H9 (cell line): Measurements from ENCODE around the gene ZNF385B. TPM values are rescaled to one million over a fixed set of nuclear protein-coding genes. Genes with fewer than 3 reads are reported as not detected.

ENCODE experiments used
- DNase-seq: peaks from one replicate; pipeline ENCODE4 v3.0.0-alpha.2; 2017
- H2AFZ ChIP-seq: one replicate; pipeline ENCODE4 v1.6.1; 2013; ENCODE audit warnings: mild to moderate bottlenecking, low read length, control low read depth, moderate library complexity
- H2AK5ac ChIP-seq: 2 replicates; pipeline ENCODE4 v1.6.1; 2013; ENCODE audit warnings: low read length, control low read depth, mixed read lengths; ENCODE audit not compliant: insufficient read length
- H2BK120ac ChIP-seq: one replicate; pipeline ENCODE4 v1.6.1; 2013; ENCODE audit warnings: low read depth, mild to moderate bottlenecking, low read length, control low read depth, inconsistent platforms; ENCODE audit not compliant: poor library complexity, severe bottlenecking
- H2BK12ac ChIP-seq: 2 replicates; pipeline ENCODE4 v1.6.1; 2013; ENCODE audit warnings: low read length, control low read depth, mixed read lengths, low read depth; ENCODE audit not compliant: insufficient read length
- H2BK15ac ChIP-seq: 2 replicates; pipeline ENCODE4 v1.6.1; 2013; ENCODE audit warnings: low read depth, low read length, control low read depth
- H2BK20ac ChIP-seq: one replicate; pipeline ENCODE4 v1.6.1; 2013; ENCODE audit warnings: low read depth, mild to moderate bottlenecking, low read length, control low read depth, inconsistent platforms; ENCODE audit not compliant: poor library complexity, severe bottlenecking
- H2BK5ac ChIP-seq: 2 replicates; pipeline ENCODE4 v1.6.1; 2013; ENCODE audit warnings: low read length, control low read depth, mixed read lengths; ENCODE audit not compliant: insufficient read length
- H3K14ac ChIP-seq: 2 replicates; pipeline ENCODE4 v1.6.1; 2013; ENCODE audit warnings: low read length, control low read depth; ENCODE audit not compliant: insufficient read depth
- H3K18ac ChIP-seq: 2 replicates; pipeline ENCODE4 v1.6.1; 2013; ENCODE audit warnings: low read depth, mild to moderate bottlenecking, mixed read lengths, low read length, control low read depth; ENCODE audit not compliant: insufficient read length
- H3K23ac ChIP-seq: 2 replicates; pipeline ENCODE4 v1.6.1; 2013; ENCODE audit warnings: low read length, control low read depth, mixed read lengths, low read depth; ENCODE audit not compliant: insufficient read length
- H3K23me2 ChIP-seq: 2 replicates; pipeline ENCODE4 v1.6.1; 2013; ENCODE audit warnings: low read depth, mild to moderate bottlenecking, mixed read lengths, low read length, control low read depth; ENCODE audit not compliant: insufficient read length, poor library complexity, severe bottlenecking
- H3K27ac ChIP-seq: 2 replicates; pipeline ENCODE4 v1.5.1; 2013; ENCODE audit warnings: low read length, control low read depth, mixed read lengths, low read depth; ENCODE audit not compliant: insufficient read length
- H3K27me3 ChIP-seq: 2 replicates; pipeline ENCODE4 v1.6.1; 2013; ENCODE audit warnings: low read length, control low read depth, inconsistent platforms; ENCODE audit not compliant: insufficient read depth
- H3K4ac ChIP-seq: 2 replicates; pipeline ENCODE4 v1.6.1; 2013; ENCODE audit warnings: low read depth, mild to moderate bottlenecking, control low read depth, inconsistent platforms, low read length, moderate library complexity
- H3K4me1 ChIP-seq: 2 replicates; pipeline ENCODE4 v1.6.1; 2013; ENCODE audit warnings: low read length, control low read depth, inconsistent platforms; ENCODE audit not compliant: insufficient read depth
- H3K4me2 ChIP-seq: 2 replicates; pipeline ENCODE4 v1.6.1; 2013; ENCODE audit warnings: low read length, control low read depth, mixed read lengths; ENCODE audit not compliant: insufficient read length, insufficient read depth
- H3K56ac ChIP-seq: 2 replicates; pipeline ENCODE4 v1.6.1; 2013; ENCODE audit warnings: low read depth, mild to moderate bottlenecking, mixed read lengths, low read length, control low read depth; ENCODE audit not compliant: insufficient read length
- H3K79me1 ChIP-seq: 2 replicates; pipeline ENCODE4 v1.6.1; 2013; ENCODE audit warnings: low read depth, mild to moderate bottlenecking, moderate library complexity, low read length, control low read depth, inconsistent platforms; ENCODE audit not compliant: insufficient read depth, poor library complexity, severe bottlenecking
- H3K79me2 ChIP-seq: 2 replicates; pipeline ENCODE4 v1.6.1; 2013; ENCODE audit warnings: low read length, control low read depth, inconsistent platforms; ENCODE audit not compliant: insufficient read depth
- H3K9ac ChIP-seq: 2 replicates; pipeline ENCODE4 v1.6.1; 2013; ENCODE audit warnings: low read length, control low read depth, mixed read lengths; ENCODE audit not compliant: insufficient read length; ENCODE audit errors: extremely low read depth
- H3K9me3 ChIP-seq: one replicate; pipeline ENCODE4 v1.6.1; 2013; ENCODE audit warnings: low read depth, low read length, inconsistent platforms; ENCODE audit not compliant: control insufficient read depth
- H3T11ph ChIP-seq: one replicate; pipeline ENCODE4 v1.6.1; 2013; ENCODE audit warnings: mild to moderate bottlenecking, low read length, control low read depth, inconsistent platforms
- H4K20me1 ChIP-seq: one replicate; pipeline ENCODE4 v1.6.1; 2013; ENCODE audit not compliant: control insufficient read depth, insufficient read length, insufficient read depth
- H4K5ac ChIP-seq: 2 replicates; pipeline ENCODE4 v1.6.1; 2013; ENCODE audit warnings: low read depth, mild to moderate bottlenecking, mixed read lengths, low read length, control low read depth; ENCODE audit not compliant: insufficient read length
- H4K8ac ChIP-seq: replicated peaks from 2 replicates; pipeline ENCODE4 v1.6.1; 2013; ENCODE audit warnings: low read length, control low read depth, mixed read lengths, low read depth; ENCODE audit not compliant: insufficient read length
- H4K91ac ChIP-seq: 2 replicates; pipeline ENCODE4 v1.6.1; 2013; ENCODE audit warnings: low read depth, mild to moderate bottlenecking, moderate library complexity, mixed read lengths, low read length, control low read depth; ENCODE audit not compliant: insufficient read length
- H3K27ac Mint-ChIP-seq, 3 experiments: 2 replicates in 2 of 3; 3 replicates in 1 of 3; pipeline ENCODE4 v1.8.0; 2020 to 2021; ENCODE audit warnings: mixed read lengths in 3 of 3, mild to moderate bottlenecking in 1 of 3, moderate library complexity in 1 of 3
- H3K27me3 Mint-ChIP-seq: 2 replicates; pipeline ENCODE4 v1.8.0; 2021; ENCODE audit warnings: low read depth, mild to moderate bottlenecking, moderate library complexity, mixed read lengths
- H3K36me3 Mint-ChIP-seq, 3 experiments: 2 replicates in 2 of 3; 3 replicates in 1 of 3; pipeline ENCODE4 v1.8.0; 2020 to 2021; ENCODE audit warnings: low read depth in 3 of 3, mixed read lengths in 3 of 3; ENCODE audit not compliant: insufficient read depth in 1 of 3
- H3K4me1 Mint-ChIP-seq, 2 experiments: 2 replicates each; pipeline ENCODE4 v1.8.0; 2020; ENCODE audit warnings: mixed read lengths in 2 of 2
- H3K4me3 Mint-ChIP-seq, 2 experiments: 2 replicates in 1 of 2; 3 replicates in 1 of 2; pipeline ENCODE4 v1.8.0; 2020 to 2021; ENCODE audit warnings: mild to moderate bottlenecking in 2 of 2, mixed read lengths in 2 of 2, moderate library complexity in 1 of 2
- H3K9me3 Mint-ChIP-seq, 2 experiments: 2 replicates in 1 of 2; 3 replicates in 1 of 2; pipeline ENCODE4 v1.8.0; 2020; ENCODE audit warnings: mild to moderate bottlenecking in 2 of 2, mixed read lengths in 2 of 2, moderate library complexity in 1 of 2
- WGBS: extraction: QIAGEN DNeasy Blood & Tissue Kit; methylation state at CpG from one replicate; pipeline ENCODE4 v1.1.7; 2013; ENCODE audit warnings: missing lambda C conversion rate, low lambda C conversion rate, mixed read lengths; ENCODE audit not compliant: insufficient read length; ENCODE audit errors: extremely low coverage; 5-methylcytosine and 5-hydroxymethylcytosine counted together
- long read RNA-seq: library from polyadenylated mRNA; unstranded; transcript quantifications from one replicate; pipeline ENCODE4 v2.0.0, GENCODE V29; 2020
- total RNA-seq: library from RNA; stranded (reverse); gene quantifications from 2 replicates; pipeline ENCODE4 v1.2.1, GENCODE V29; 2021
- TF ChIP-seq, protein P1 (sequence below): fragments of 200-600 bp; sonication (generic); conservative IDR thresholded peaks from 3 replicates; pipeline ENCODE4 v1.8.0; 2021; ENCODE audit warnings: antibody characterized with exemption, mild to moderate bottlenecking

ZNF385B gene
- 2.1 and 3.0 TPM in 2 replicates for total RNA-seq
- long read RNA-seq, partial matches to known transcripts: 4 of 4 reads
- long read RNA-seq, other reads (novel, unspliced or antisense): 0 of 4 reads

DNA sequence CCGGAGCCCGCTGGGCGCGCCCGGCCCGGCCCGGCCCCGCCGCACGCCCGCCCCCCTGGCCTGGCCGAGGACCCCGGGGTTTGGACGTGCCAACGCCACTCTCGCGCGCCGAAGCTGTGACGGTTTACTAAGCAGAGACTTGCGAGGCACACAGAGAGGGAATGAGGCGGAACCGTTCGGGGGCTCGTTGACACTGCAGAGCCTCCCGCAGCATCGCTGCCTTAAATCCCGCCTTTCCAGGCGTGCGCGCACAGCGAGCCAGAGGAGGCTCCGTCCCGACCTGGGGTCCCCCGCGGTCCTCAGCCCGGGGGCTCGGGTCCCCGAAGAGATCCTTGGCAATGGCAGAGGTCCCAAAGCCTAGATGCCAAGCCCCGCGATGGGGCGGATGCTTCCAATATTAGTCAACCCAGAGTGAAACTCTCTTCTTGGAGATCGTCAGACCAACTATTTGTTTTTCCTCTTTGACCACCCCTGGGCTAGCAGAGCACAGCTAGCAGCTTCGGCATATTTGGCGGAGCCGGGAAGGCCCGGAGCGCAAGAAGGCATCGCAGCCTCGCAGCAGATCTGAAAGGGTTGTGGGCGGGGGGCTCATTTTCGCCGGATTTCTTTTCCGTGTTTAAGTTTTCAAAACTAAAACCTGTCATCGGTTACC is at the start of gene ZNF385B:
Gene ZNF385B (minus strand): TSS at position 197 of the 652 bp plus-strand sequence.
- no peak within 1 kb of the TSS for H2BK15ac ChIP-seq
- H3K23ac ChIP-seq: no peak within 1 kb of the TSS
- no peaks in the 10 kb centered on the region for H3K4me1 ChIP-seq
- H3K36me3 Mint-ChIP-seq: no peaks in the 10 kb centered on the region
- H3K4me1 Mint-ChIP-seq: peaks cover 18 to 26% of the 10 kb centered on the region in 2 experiments
- H3K4me3 Mint-ChIP-seq: peak within 1 kb of the TSS; percentile 79 to 97
- peak within 1 kb of the TSS; percentile 65 for H2AFZ ChIP-seq
- H3T11ph ChIP-seq: no peak within 1 kb of the TSS
- no peaks in the 10 kb centered on the region for H3K79me1 ChIP-seq
- peak within 1 kb of the TSS; percentile 42 for H3K4me2 ChIP-seq
- H2AK5ac ChIP-seq: no peak within 1 kb of the TSS
- no peak within 1 kb of the TSS for H2BK5ac ChIP-seq
- H4K8ac ChIP-seq: no peak within 1 kb of the TSS
- no peak within 1 kb of the TSS for H2BK20ac ChIP-seq
- peak; percentile 67 for DNase-seq
- H3K14ac ChIP-seq: 0 out of 2 replicates have a peak within 1 kb of the TSS, but pooled peaks have one; percentile 31
- H2BK120ac ChIP-seq: no peak within 1 kb of the TSS
- H4K20me1 ChIP-seq: no peaks in the 10 kb centered on the region
- H3K79me2 ChIP-seq: no peaks in the 10 kb centered on the region
- H3K27me3 Mint-ChIP-seq: peaks cover 61% of the 10 kb centered on the region
- peak within 1 kb of the TSS; percentile 39 for H3K9ac ChIP-seq
- TF ChIP-seq, protein P1, sequence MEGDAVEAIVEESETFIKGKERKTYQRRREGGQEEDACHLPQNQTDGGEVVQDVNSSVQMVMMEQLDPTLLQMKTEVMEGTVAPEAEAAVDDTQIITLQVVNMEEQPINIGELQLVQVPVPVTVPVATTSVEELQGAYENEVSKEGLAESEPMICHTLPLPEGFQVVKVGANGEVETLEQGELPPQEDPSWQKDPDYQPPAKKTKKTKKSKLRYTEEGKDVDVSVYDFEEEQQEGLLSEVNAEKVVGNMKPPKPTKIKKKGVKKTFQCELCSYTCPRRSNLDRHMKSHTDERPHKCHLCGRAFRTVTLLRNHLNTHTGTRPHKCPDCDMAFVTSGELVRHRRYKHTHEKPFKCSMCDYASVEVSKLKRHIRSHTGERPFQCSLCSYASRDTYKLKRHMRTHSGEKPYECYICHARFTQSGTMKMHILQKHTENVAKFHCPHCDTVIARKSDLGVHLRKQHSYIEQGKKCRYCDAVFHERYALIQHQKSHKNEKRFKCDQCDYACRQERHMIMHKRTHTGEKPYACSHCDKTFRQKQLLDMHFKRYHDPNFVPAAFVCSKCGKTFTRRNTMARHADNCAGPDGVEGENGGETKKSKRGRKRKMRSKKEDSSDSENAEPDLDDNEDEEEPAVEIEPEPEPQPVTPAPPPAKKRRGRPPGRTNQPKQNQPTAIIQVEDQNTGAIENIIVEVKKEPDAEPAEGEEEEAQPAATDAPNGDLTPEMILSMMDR: no peak
- no peak within 1 kb of the TSS for H4K5ac ChIP-seq
- peak within 1 kb of the TSS; percentile 11 for H3K18ac ChIP-seq
- H2BK12ac ChIP-seq: no peak within 1 kb of the TSS
- no CpG with 5 or more reads among the region's 55 CpGs for WGBS
- peaks cover 8% of the 10 kb centered on the region; the same call in 1 of the 2 replicates for H3K27me3 ChIP-seq
- no peak within 1 kb of the TSS for H3K4ac ChIP-seq
- H3K56ac ChIP-seq: no peak within 1 kb of the TSS
- no peaks in the 10 kb centered on the region for H3K9me3 ChIP-seq
- peaks cover 6% of the 10 kb centered on the region for H3K23me2 ChIP-seq
- H3K9me3 Mint-ChIP-seq: no peaks in the 10 kb centered on the region
- no peak within 1 kb of the TSS for H4K91ac ChIP-seq
- H3K27ac ChIP-seq: no peak within 1 kb of the TSS
- peak within 1 kb of the TSS in 1 of 3 experiments; percentile 87; a peak in 1 of 7 replicates for H3K27ac Mint-ChIP-seq
